ENCODE data around the gene RNF186.

- TF ChIP-seq CTCF (IDR thresholded peaks at IDR 0.05) (no peak), EP300 (IDR thresholded peaks at IDR 0.05) (no peak), POLR2A (IDR thresholded peaks at IDR 0.05) (no peak)
These were observed 29.4 kb downstream of the RNF186 start for GRCh38 chr1:19785660-19786059.

Data from upper lobe of left lung (tissue), 4 donors.